K562 (cell line): Measurements from ENCODE around the gene CDC42BPB. TPM values are rescaled to one million over a fixed set of nuclear protein-coding genes. Genes with fewer than 3 reads are reported as not detected.

Experiments used
- ATAC-seq: fragments of 200-7000 bp; cut with Tn5 transposase; 3 replicates; pipeline ENCODE4 v1.9.1; 2020; ENCODE audit warnings: moderate library complexity
- BruUV-seq: library from RNA; stranded (reverse); fragments of 400-500 nt; replicated peaks from 2 replicates; lab custom pipeline; 2021; lab: Mats Ljungman, UMichigan
- CTCF ChIA-PET: fragments of 300-600 bp; formaldehyde crosslinking; extraction: SDS; loops from one replicate; lab custom pipeline; 2021; ENCODE audit warnings: low intra/inter-chr PET ratio; lab: Yijun Ruan, JAX
- POLR2A ChIA-PET: fragments of 300-600, 350-650 bp; sonication (Branson Sonifier 250); formaldehyde crosslinking; extraction: SDS; loops from one replicate; lab custom pipeline; 2021; ENCODE audit warnings: antibody characterized with exemption, inconsistent platforms; lab: Yijun Ruan, JAX
- DNase-seq, 4 experiments: peaks; one replicate each; pipeline versions ENCODE4 v3.0.0 to v3.0.0-alpha.2; 2011 to 2018; ENCODE audit warnings: low spot score in 3 of 4, mixed read lengths in 3 of 4; ENCODE audit errors: extremely low read depth in 1 of 4
- FAIRE-seq: peaks from 2 replicates; lab custom pipeline; 2011; peaks lifted over from hg19 to GRCh38; lab: Jason Lieb, UNC
- H2AFZ ChIP-seq: 2 replicates; pipeline ENCODE4 v1.6.0; 2011; ENCODE audit warnings: low read depth, low read length, control low read depth, inconsistent platforms
- H3K27ac ChIP-seq: fragments of 200-600 bp; 3 replicates; pipeline ENCODE4 v1.8.0; 2011; ENCODE audit warnings: low read depth, mild to moderate bottlenecking, control low read depth, inconsistent platforms, low read length, moderate library complexity, mixed read lengths; ENCODE audit errors: extremely low read depth
- H3K27me3 ChIP-seq, 2 experiments: fragments of 300-600 bp in 1 of 2; 2 replicates in 1 of 2; 3 replicates in 1 of 2; pipeline versions ENCODE4 v1.6.0 to v1.8.0; 2011; ENCODE audit warnings: inconsistent platforms in 2 of 2, low read length in 2 of 2, mild to moderate bottlenecking in 1 of 2, mixed read lengths in 1 of 2, moderate library complexity in 1 of 2; ENCODE audit not compliant: control insufficient read depth in 2 of 2, insufficient read depth in 2 of 2
- H3K36me3 ChIP-seq: fragments of 300-600 bp; 3 replicates; pipeline ENCODE4 v1.8.0; 2011; ENCODE audit warnings: mild to moderate bottlenecking, low read length, inconsistent platforms; ENCODE audit not compliant: control insufficient read depth, insufficient read depth
- H3K4me1 ChIP-seq, 2 experiments: fragments of 200-600 bp in 1 of 2; replicated peaks in 1 of 2; 2 replicates in 1 of 2; 3 replicates in 1 of 2; pipeline versions ENCODE4 v1.5.1 to v1.8.0; 2011; ENCODE audit warnings: inconsistent platforms in 2 of 2, low read length in 2 of 2, mild to moderate bottlenecking in 1 of 2, mixed read lengths in 1 of 2, moderate library complexity in 1 of 2; ENCODE audit not compliant: control insufficient read depth in 2 of 2, insufficient read depth in 2 of 2
- H3K4me2 ChIP-seq: 2 replicates; pipeline ENCODE4 v1.6.1; 2011; ENCODE audit warnings: low read length, control low read depth, inconsistent platforms, mixed read lengths; ENCODE audit not compliant: insufficient read depth
- H3K4me3 ChIP-seq: fragments of 200-600 bp; sonication (generic), shearing (Covaris generic); 2 replicates; pipeline ENCODE4 v1.5.1; 2016; ENCODE audit warnings: control low read depth, inconsistent platforms
- H3K79me2 ChIP-seq: fragments of 200-600 bp; 3 replicates; pipeline ENCODE4 v1.8.0; 2011; ENCODE audit warnings: low read length, inconsistent platforms; ENCODE audit not compliant: control insufficient read depth, insufficient read depth
- H3K9ac ChIP-seq, 2 experiments: 2 replicates each; pipeline versions ENCODE4 v1.6.0 to v1.6.1; 2011; ENCODE audit warnings: low read depth in 2 of 2, low read length in 2 of 2, control low read depth in 1 of 2, inconsistent platforms in 1 of 2, mild to moderate bottlenecking in 1 of 2, mixed read lengths in 1 of 2; ENCODE audit not compliant: insufficient read depth in 1 of 2
- H3K9me1 ChIP-seq: one replicate; pipeline ENCODE4 v1.6.0; 2011; ENCODE audit warnings: inconsistent platforms, mild to moderate bottlenecking, low read length, moderate library complexity; ENCODE audit not compliant: control insufficient read depth, insufficient read depth
- H3K9me3 ChIP-seq: replicated peaks from 2 replicates; pipeline ENCODE4 v1.5.1; 2011; ENCODE audit warnings: low read depth, low read length, inconsistent platforms; ENCODE audit not compliant: control insufficient read depth, insufficient read depth
- H4K20me1 ChIP-seq: replicated peaks from 2 replicates; pipeline ENCODE4 v1.6.1; 2011; ENCODE audit warnings: low read length, inconsistent platforms, mixed read lengths; ENCODE audit not compliant: control insufficient read depth, insufficient read depth
- ARID1B ChIP-seq: fragments of 450-650 bp; IDR thresholded peaks from 2 replicates; pipeline ENCODE4 v1.6.1; 2016; ENCODE audit warnings: antibody characterized with exemption, mild to moderate bottlenecking, inconsistent platforms
- BCOR ChIP-seq: fragments of 450-650 bp; IDR thresholded peaks from 2 replicates; pipeline ENCODE4 v1.6.1; 2016
- CBX3 ChIP-seq, 2 experiments: IDR thresholded peaks; 1 replicate in 1 of 2; 2 replicates in 1 of 2; pipeline ENCODE4 v1.6.1; 2012; ENCODE audit warnings: inconsistent platforms in 2 of 2, low read length in 2 of 2, borderline replicate concordance in 1 of 2, control low read depth in 1 of 2
- NCOA2 ChIP-seq, 2 experiments: fragments of 450-650 bp; IDR thresholded peaks; 2 replicates each; pipeline ENCODE4 v1.6.1; 2018; ENCODE audit warnings: mild to moderate bottlenecking in 2 of 2, moderate library complexity in 1 of 2; ENCODE audit not compliant: partially characterized antibody in 2 of 2
- NELFE ChIP-seq: IDR thresholded peaks from 2 replicates; pipeline ENCODE4 v1.6.1; 2011; ENCODE audit warnings: mild to moderate bottlenecking; ENCODE audit not compliant: insufficient read depth, insufficient read length
- RBBP5 ChIP-seq: fragments of 200-600 bp; sonication (generic); IDR thresholded peaks from 2 replicates; pipeline ENCODE4 v1.6.1; 2012; ENCODE audit warnings: borderline replicate concordance, mild to moderate bottlenecking, low read length, control low read depth, inconsistent platforms; ENCODE audit not compliant: insufficient read depth, poor library complexity, severe bottlenecking
- ZNF764 ChIP-seq: fragments of 250-450 bp; sonication (Bioruptor Pico); IDR thresholded peaks from 2 replicates; pipeline ENCODE4 v1.4.0; 2020; ENCODE audit warnings: low read depth, mild to moderate bottlenecking, moderate library complexity
- WGBS: fragments of 100-300 bp; shearing (Covaris generic); methylation state at CpG from one replicate; pipeline ENCODE4 v1.1.6; 2016; ENCODE audit warnings: low coverage, mixed read lengths; ENCODE audit not compliant: insufficient coverage; ENCODE audit errors: missing lambda C conversion rate; 5-methylcytosine and 5-hydroxymethylcytosine counted together
- in situ Hi-C: fragments of 300-500 bp; cut with MboI; formaldehyde crosslinking; loops from 4 replicates; pipeline ENCODE4 v1.15.0; 2018; ENCODE audit warnings: inconsistent platforms, mixed read lengths
- intact Hi-C: fragments of 100-400 bp; cut with micrococcal nuclease; formaldehyde crosslinking; loops from 2 replicates; pipeline ENCODE4 v1.14.2; 2022
- polyA plus RNA-seq, 8 experiments: library from polyadenylated mRNA; depleted of rRNA in 4 of 8; stranded (reverse) in 5 of 8; unstranded in 3 of 8; fragments of >200 nt; fragmentation: Nextera tagmentation in 2 of 8; fragmentation: Illumina TruSeq in 1 of 8; extraction: Ambion mirVana in 2 of 8; extraction: Trizol in 1 of 8; gene quantifications; 2 replicates each; pipeline versions ENCODE4 v1.2.1 to v1.2.3, GENCODE V29; 2011 to 2014; ENCODE audit warnings: inconsistent platforms in 1 of 8, missing spikeins in 1 of 8
- total RNA-seq, 7 experiments: library from RNA; depleted of rRNA in 6 of 7; stranded (reverse); fragments of >200 nt in 6 of 7; fragmentation: Illumina TruSeq in 2 of 7; extraction: Trizol in 2 of 7; gene quantifications; 2 replicates each; pipeline versions ENCODE4 v1.2.1 to v1.2.3, GENCODE V29; 2011 to 2021; ENCODE audit warnings: low replicate concordance in 1 of 7
- TF ChIP-seq, protein P1 (sequence below), 3 experiments: IDR thresholded peaks in 2 of 3; conservative IDR thresholded peaks in 1 of 3; 2 replicates each; pipeline ENCODE4 v1.5.1; 2011 to 2012; ENCODE audit warnings: low read length in 3 of 3, mild to moderate bottlenecking in 3 of 3, control low read depth in 2 of 3, improper control_type of control experiment in 1 of 3, inconsistent platforms in 1 of 3, low read depth in 1 of 3, mixed read lengths in 1 of 3, moderate library complexity in 1 of 3; ENCODE audit not compliant: insufficient read depth in 2 of 3
- TF ChIP-seq, protein P2 (sequence below), 3 experiments: fragments of 200-800 bp in 1 of 3; sonication (Bioruptor generic) in 1 of 3; sonication (generic) in 1 of 3; formaldehyde crosslinking in 1 of 3; IDR thresholded peaks; 2 replicates each; pipeline versions ENCODE4 v1.6.1 to v1.8.0; 2016 to 2022; ENCODE audit warnings: mild to moderate bottlenecking in 2 of 3, missing compliant biosample characterization in 2 of 3, missing genetic modification characterization in 2 of 3, missing genetic modification reagents in 1 of 3

CDC42BPB gene
- total and polyA plus RNA-seq, 9 of the 15 experiments (the other 6 are each of a cell fraction or from before 2014, with no cell fraction given): 0.07 to 24.3 (median 12.6) TPM

- BruUV-seq: no TSS peak
- Histone ChIP-seq H3K9me3 (no peaks in the 10 kb centered on the region), H3K27me3 (peaks cover 0 to 5% of the 10 kb centered on the region in 2 experiments; a peak in 1 of 5 replicates), H3K79me2 (peaks cover 26% of the 10 kb centered on the region), H3K4me3 (peak overlapping the region; percentile 30), H4K20me1 (no peaks in the 10 kb centered on the region), H2AFZ (peak overlapping the region; percentile 70; the same call in 1 of the 2 replicates), H3K4me1 (peaks cover 14 to 23% of the 10 kb centered on the region in 2 experiments; a peak in 4 of 5 replicates), H3K9ac (no peak overlapping the region), H3K9me1 (no peaks in the 10 kb centered on the region), H3K27ac (no peak overlapping the region), H3K36me3 (no peaks in the 10 kb centered on the region), H3K4me2 (peak overlapping the region; percentile 55)
- intact Hi-C loops (no loop called here), in situ Hi-C loops (no loop called here)
- ChIA-PET POLR2A (no interaction called here), CTCF (no interaction called here)
- FAIRE-seq (no peak), DNase-seq (no peak), ATAC-seq (no peak)
- WGBS: 57% methylated on average over 26 of the region's 39 CpGs
- TF ChIP-seq CBX3 (IDR thresholded peaks at IDR 0.05; ENCODE audit: borderline replicate concordance in 1 of 2, low read length in 2 of 2) (no peak), NCOA2 (IDR thresholded peaks at IDR 0.05; ENCODE audit: partially characterized antibody in 2 of 2) (no peak), ZNF764 (CRISPR knock-in tag) (no peak), RBBP5 (no peak), BCOR (no peak), ARID1B (no peak), NELFE (no peak)
- TF ChIP-seq, protein P1, sequence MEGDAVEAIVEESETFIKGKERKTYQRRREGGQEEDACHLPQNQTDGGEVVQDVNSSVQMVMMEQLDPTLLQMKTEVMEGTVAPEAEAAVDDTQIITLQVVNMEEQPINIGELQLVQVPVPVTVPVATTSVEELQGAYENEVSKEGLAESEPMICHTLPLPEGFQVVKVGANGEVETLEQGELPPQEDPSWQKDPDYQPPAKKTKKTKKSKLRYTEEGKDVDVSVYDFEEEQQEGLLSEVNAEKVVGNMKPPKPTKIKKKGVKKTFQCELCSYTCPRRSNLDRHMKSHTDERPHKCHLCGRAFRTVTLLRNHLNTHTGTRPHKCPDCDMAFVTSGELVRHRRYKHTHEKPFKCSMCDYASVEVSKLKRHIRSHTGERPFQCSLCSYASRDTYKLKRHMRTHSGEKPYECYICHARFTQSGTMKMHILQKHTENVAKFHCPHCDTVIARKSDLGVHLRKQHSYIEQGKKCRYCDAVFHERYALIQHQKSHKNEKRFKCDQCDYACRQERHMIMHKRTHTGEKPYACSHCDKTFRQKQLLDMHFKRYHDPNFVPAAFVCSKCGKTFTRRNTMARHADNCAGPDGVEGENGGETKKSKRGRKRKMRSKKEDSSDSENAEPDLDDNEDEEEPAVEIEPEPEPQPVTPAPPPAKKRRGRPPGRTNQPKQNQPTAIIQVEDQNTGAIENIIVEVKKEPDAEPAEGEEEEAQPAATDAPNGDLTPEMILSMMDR (IDR thresholded peaks at IDR 0.05 in 2 of 3, conservative IDR thresholded peaks at IDR 0.05 in 1 of 3; ENCODE audit: insufficient read depth in 2 of 3, low read depth in 1 of 3, low read length in 3 of 3): no peak
- TF ChIP-seq, protein P2, sequence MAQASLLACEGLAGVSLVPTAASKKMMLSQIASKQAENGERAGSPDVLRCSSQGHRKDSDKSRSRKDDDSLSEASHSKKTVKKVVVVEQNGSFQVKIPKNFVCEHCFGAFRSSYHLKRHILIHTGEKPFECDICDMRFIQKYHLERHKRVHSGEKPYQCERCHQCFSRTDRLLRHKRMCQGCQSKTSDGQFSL (CRISPR knock-in tag; IDR thresholded peaks at IDR 0.05): no peak
- TF ChIP-seq, protein P2 (tag; IDR thresholded peaks at IDR 0.05): no peak
Observed at GRCh38 chr14:103058164-103059055, 1.1 kb upstream of the CDC42BPB start.
